Stimulated activated CD4-positive, alpha-beta T cell treated with anti-CD3 and anti-CD28 coated beads, TNF-alpha, amount 100 ng/mL, for 4 hours (primary cell): ENCODE data around the gene RFX1.

Source experiments
- DNase-seq, 3 experiments: peaks; one replicate each; pipeline ENCODE4 v3.0.0-alpha.2; 2020; ENCODE audit warnings: low read depth in 3 of 3

The RFX1 gene

GRCh38 chr19:13996928-13997630, 9.0 kb downstream of the RFX1 start:
- no peak for DNase-seq

GRCh38 chr19:13995878-13996765, 10.0 kb downstream of the RFX1 start:
- DNase-seq, result no peak

- no peak for DNase-seq
These were observed 10.9 kb downstream of the RFX1 start for GRCh38 chr19:13995017-13995728.

- no peak for DNase-seq
These were observed 12.4 kb downstream of the RFX1 start for GRCh38 chr19:13993590-13994300.

- no peak for DNase-seq
These were observed 14.1 kb downstream of the RFX1 start for GRCh38 chr19:13992025-13992424.

GRCh38 chr19:13990085-13990484, 16.0 kb downstream of the RFX1 start:
- no peak for DNase-seq

GRCh38 chr19:13989487-13989886, 16.6 kb downstream of the RFX1 start:
- DNase-seq, result no peak

GRCh38 chr19:13987101-13987890, 18.8 kb downstream of the RFX1 start:
- no peak for DNase-seq

- peak; percentile 94 to 99 (median 99) for DNase-seq
These were observed 19.7 kb downstream of the RFX1 start for GRCh38 chr19:13986348-13986904.

GRCh38 chr19:13985771-13986347, 20.3 kb downstream of the RFX1 start:
- DNase-seq, result no peak

GRCh38 chr19:13984875-13985741, 21.0 kb downstream of the RFX1 start:
- DNase-seq, result no peak

- DNase-seq, result no peak
These were observed 21.9 kb downstream of the RFX1 start for GRCh38 chr19:13984186-13984585.

GRCh38 chr19:13983213-13983889, 22.8 kb downstream of the RFX1 start:
- no peak for DNase-seq

- no peak for DNase-seq
These were observed 23.3 kb downstream of the RFX1 start for GRCh38 chr19:13982773-13983172.

GRCh38 chr19:13981988-13982501, 24.1 kb downstream of the RFX1 start:
- DNase-seq, result no peak

- DNase-seq, result no peak
These were observed 24.7 kb downstream of the RFX1 start for GRCh38 chr19:13981467-13981866.

- no peak for DNase-seq
These were observed 25.1 kb downstream of the RFX1 start for GRCh38 chr19:13981021-13981420.

- no peak for DNase-seq
These were observed 25.8 kb downstream of the RFX1 start for GRCh38 chr19:13980340-13980739.
